GM23338 (cell line): ENCODE results near the gene ATF5. TPM values are rescaled to one million over a fixed set of nuclear protein-coding genes. Genes with fewer than 3 reads are reported as not detected.

Experiments used
- EZH2 ChIP-seq: fragments of 200-600 bp; sonication (generic); IDR thresholded peaks from one replicate; pipeline ENCODE4 v1.8.0; 2017; ENCODE audit warnings: antibody characterized with exemption, mild to moderate bottlenecking, low read depth; ENCODE audit not compliant: unreplicated experiment
- EZH2phosphoT487 ChIP-seq: fragments of 200-600 bp; sonication (generic); IDR thresholded peaks from one replicate; pipeline ENCODE4 v1.8.1; 2018; ENCODE audit warnings: antibody characterized with exemption; ENCODE audit not compliant: unreplicated experiment
- JUNB ChIP-seq: IDR thresholded peaks from one replicate; pipeline ENCODE4 v1.6.1; 2016; ENCODE audit warnings: antibody characterized with exemption; ENCODE audit not compliant: unreplicated experiment
- NANOG ChIP-seq: IDR thresholded peaks from 2 replicates; pipeline ENCODE4 v1.6.1; 2016; ENCODE audit warnings: antibody characterized with exemption, borderline replicate concordance
- STAT1 ChIP-seq: IDR thresholded peaks from one replicate; pipeline ENCODE4 v1.6.1; 2016; ENCODE audit warnings: antibody characterized with exemption; ENCODE audit not compliant: unreplicated experiment
- ZNF114 ChIP-seq: fragments of 250-450 bp; sonication (Bioruptor Pico); IDR thresholded peaks from 2 replicates; pipeline ENCODE4 v1.5.0; 2020; ENCODE audit warnings: mild to moderate bottlenecking, moderate library complexity
- ZNF462 ChIP-seq: fragments of 250-450 bp; sonication (Bioruptor Pico); IDR thresholded peaks from 2 replicates; pipeline ENCODE4 v1.5.0; 2020; ENCODE audit warnings: mild to moderate bottlenecking, moderate library complexity
- polyA plus RNA-seq: library from polyadenylated mRNA; unstranded; fragments of >200 nt; fragmentation: Nextera tagmentation; extraction: Ambion mirVana; gene quantifications from 2 replicates; pipeline ENCODE4 v1.2.1, GENCODE V29; 2016
- total RNA-seq: library from RNA; depleted of rRNA; stranded (reverse); fragments of >200 nt; shearing (Covaris generic); gene quantifications from 2 replicates; pipeline ENCODE4 v1.2.3, GENCODE V29; 2014
- TF ChIP-seq, protein P1 (sequence below): IDR thresholded peaks from one replicate; pipeline ENCODE4 v1.6.1; 2018; ENCODE audit warnings: antibody characterized with exemption; ENCODE audit not compliant: unreplicated experiment
- TF ChIP-seq, protein P2 (sequence below): IDR thresholded peaks from 2 replicates; pipeline ENCODE4 v1.6.1; 2016; ENCODE audit warnings: antibody characterized with exemption

Gene ATF5
- total and polyA plus RNA-seq, 2 experiments from 2014 or later: 7.4 to 9.6 TPM

DNA sequence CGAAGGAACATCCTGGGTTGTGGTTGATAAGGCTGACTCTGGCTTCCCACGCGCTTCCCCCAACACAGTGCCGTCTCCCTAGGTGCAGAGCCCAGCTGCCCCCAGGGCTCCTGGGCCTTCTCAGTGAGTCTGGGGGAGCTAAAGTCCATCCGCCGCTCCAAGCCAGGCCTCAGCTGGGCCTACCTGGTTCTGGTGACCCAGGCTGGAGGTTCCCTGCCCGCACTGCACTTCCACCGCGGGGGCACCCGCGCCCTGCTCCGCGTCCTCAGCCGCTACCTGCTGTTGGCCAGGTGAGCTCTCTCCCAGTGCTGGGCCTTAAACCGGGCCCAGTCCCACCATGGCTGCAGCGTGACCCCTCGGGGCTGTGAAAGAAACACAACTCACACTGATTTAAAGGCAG, 47.8 kb upstream of the ATF5 start (continued):
- TF ChIP-seq ZNF462 (CRISPR knock-in tag) (no peak), EZH2phosphoT487 (no peak), NANOG (no peak), EZH2 (no peak), JUNB (no peak), ZNF114 (CRISPR knock-in tag) (no peak), STAT1 (no peak)
- TF ChIP-seq, protein P1, sequence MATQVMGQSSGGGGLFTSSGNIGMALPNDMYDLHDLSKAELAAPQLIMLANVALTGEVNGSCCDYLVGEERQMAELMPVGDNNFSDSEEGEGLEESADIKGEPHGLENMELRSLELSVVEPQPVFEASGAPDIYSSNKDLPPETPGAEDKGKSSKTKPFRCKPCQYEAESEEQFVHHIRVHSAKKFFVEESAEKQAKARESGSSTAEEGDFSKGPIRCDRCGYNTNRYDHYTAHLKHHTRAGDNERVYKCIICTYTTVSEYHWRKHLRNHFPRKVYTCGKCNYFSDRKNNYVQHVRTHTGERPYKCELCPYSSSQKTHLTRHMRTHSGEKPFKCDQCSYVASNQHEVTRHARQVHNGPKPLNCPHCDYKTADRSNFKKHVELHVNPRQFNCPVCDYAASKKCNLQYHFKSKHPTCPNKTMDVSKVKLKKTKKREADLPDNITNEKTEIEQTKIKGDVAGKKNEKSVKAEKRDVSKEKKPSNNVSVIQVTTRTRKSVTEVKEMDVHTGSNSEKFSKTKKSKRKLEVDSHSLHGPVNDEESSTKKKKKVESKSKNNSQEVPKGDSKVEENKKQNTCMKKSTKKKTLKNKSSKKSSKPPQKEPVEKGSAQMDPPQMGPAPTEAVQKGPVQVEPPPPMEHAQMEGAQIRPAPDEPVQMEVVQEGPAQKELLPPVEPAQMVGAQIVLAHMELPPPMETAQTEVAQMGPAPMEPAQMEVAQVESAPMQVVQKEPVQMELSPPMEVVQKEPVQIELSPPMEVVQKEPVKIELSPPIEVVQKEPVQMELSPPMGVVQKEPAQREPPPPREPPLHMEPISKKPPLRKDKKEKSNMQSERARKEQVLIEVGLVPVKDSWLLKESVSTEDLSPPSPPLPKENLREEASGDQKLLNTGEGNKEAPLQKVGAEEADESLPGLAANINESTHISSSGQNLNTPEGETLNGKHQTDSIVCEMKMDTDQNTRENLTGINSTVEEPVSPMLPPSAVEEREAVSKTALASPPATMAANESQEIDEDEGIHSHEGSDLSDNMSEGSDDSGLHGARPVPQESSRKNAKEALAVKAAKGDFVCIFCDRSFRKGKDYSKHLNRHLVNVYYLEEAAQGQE: no peak
- TF ChIP-seq, protein P2, sequence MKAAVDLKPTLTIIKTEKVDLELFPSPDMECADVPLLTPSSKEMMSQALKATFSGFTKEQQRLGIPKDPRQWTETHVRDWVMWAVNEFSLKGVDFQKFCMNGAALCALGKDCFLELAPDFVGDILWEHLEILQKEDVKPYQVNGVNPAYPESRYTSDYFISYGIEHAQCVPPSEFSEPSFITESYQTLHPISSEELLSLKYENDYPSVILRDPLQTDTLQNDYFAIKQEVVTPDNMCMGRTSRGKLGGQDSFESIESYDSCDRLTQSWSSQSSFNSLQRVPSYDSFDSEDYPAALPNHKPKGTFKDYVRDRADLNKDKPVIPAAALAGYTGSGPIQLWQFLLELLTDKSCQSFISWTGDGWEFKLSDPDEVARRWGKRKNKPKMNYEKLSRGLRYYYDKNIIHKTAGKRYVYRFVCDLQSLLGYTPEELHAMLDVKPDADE: no peak
